Islet of Langerhans (tissue), 1 donor: Measurements from ENCODE around the gene PTK7.
"Not testable (repeated sequence)": the region's sequence is repeated elsewhere in the genome, so short reads cannot be mapped to it uniquely, and the experiment has no call there.

ENCODE experiments used
- FAIRE-seq: peaks from one replicate; lab custom pipeline; 2011; peaks lifted over from hg19 to GRCh38; lab: Jason Lieb, UNC

The PTK7 gene

DNA sequence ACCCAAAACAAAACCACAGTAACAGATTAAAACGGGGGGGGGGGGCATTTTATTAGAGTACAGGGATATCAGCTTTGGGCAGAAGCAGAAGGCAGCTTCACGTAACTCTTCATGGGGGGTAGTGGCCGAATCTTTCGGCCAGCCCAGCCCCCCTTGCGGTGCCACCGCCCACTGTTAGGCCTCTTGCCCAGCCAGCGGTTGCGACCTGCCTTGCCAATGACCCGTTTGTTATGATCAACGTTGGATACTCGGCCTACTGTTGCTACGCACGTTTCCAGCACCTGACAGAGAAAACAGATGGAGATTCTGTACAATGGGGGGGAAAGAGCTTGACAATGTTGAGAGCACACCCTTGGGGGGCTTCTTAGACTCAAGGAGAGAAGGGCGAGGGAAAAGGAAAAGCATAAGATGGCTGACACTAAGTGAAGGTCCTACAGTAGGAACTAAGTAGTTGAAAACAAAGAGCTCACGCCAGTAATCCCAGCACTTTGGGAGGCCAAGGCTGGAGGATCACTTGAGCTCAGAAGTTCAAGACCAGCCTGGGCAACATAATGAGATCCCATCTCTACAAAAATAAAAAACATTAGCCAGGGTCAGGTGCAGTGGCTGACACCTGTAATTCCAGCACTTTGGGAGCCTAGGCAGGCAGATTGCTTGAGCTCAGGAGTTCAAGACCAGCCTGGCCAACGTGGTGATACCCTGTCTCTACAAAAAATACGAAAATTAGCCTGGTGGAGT lies 21.7 kb upstream of the PTK7 start:
- no peak for FAIRE-seq

DNA sequence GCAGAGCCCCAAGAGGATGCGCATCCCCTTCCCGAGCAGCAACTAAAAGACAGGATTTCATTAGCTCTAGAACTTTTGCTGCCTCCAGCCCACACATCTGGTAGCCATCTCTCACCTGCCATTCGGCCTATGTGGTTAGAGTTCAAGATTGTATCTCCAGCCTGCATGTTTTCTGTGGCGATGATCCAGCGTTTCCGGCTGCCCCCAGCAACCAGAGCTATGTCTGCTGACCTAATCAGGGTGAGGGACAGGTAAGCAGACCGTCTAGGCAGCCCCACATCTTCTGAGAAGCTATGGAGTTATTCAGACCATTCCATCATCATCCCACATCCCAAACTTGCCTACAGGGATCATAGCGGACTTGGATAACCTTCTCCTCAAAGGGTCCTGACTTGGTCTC lies 20.1 kb upstream of the PTK7 start:
- FAIRE-seq: no peak

DNA sequence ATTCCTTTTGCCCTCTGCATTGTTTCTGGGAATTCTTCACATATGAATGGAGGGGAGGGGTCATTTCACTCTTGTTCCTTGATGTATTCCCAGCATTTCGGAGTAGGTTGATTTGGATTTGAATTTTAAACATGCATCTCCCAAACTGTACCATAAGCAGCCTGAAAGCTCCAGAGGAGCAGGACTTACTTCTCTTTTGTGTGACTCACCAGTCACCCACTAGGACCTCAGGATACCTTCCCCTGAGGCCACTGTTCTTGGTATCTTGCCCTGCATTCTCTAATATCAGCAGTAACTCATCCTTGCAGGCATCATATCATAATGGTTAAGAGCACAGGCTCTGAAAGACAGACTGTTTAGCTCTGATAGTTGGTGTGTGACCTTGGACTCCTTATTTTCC lies 17.6 kb upstream of the PTK7 start:
- FAIRE-seq: no peak

DNA sequence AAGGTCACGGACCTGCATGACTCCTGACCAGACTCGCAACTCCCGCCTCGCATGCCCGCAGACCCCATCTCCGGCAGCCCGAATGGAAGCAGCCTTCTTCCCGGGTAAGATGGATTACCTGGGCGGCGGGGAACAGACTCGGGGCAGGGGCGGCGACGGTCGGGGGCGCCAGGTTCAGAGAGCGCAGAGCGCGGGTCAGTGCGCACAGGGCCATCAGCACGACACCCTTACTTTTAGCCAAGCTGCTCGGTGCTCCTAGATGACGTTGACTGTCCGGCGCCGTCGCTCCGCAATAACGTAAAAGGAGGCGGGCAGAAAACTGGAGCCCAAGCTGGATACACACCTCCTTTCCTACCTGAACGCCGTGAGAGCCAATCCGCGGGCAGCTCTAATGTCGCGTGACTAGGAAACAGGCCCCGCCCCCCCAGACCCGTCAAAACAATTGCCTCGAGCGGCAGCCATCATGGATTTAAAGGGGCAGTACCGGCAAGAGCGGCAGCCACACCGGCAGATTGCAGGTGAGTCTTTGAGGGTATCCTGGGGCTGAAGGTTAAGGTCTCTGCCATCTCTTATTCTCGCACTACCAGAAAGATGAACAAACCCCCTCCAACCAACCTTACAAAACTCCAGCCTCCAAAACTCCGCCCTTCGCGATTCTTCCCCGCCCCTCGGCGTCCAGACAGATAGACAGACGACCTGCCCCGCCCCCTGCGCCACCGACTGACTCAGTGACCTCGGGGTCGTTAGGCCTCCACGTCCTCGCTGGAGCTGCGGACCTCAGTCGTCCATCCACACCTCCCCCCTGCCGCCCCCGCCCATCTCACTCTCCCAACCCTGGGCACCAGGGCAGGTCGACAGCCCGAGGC lies 16.7 kb upstream of the PTK7 start, which contains the start of the genes KLC4 and MRPL2:
Gene KLC4 (plus strand): TSS at position 464 of the 866 bp plus-strand sequence. CDS start 1,705 bp downstream, outside the sequence.
Gene MRPL2 (minus strand): TSS at position 267 of the 866 bp plus-strand sequence. CDS start 53 bp downstream, at position 214.
- peak; percentile 61 for FAIRE-seq

DNA sequence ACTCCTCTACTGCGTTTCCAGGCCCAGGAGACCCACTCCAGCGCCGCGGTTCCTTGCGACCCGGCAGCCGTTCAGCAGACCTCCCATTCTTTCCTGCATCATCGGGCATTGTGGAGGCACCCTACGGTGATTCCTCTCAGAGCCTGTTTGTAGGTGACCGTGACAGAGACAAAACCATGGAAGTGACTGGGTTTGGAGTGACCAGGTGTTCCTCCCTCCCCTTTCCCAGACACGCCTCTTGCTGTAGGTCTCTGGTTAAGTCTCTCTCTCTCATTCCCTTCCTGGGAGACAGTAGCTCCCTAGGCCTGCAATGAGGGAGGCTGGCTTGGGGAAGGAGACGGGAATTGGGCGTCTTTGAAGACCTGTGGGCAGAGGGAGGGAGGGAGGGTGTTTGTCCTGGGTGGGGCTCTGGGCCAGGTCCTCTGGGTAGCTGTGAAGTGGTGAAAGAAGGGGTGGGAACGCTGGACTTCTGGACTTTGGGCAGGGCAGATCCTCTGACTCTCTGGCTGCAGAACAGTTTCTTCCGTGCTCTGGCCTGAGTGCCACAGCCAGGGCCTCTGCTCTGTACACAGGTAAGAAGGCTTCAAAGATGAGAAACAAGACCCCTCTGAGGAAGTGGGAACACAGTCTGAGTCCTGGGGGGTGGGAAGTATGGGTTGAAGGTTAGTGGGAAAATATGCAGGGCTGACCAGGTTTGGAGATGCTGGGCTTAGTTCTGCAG lies 15.9 kb upstream of the PTK7 start:
- no peak for FAIRE-seq

DNA sequence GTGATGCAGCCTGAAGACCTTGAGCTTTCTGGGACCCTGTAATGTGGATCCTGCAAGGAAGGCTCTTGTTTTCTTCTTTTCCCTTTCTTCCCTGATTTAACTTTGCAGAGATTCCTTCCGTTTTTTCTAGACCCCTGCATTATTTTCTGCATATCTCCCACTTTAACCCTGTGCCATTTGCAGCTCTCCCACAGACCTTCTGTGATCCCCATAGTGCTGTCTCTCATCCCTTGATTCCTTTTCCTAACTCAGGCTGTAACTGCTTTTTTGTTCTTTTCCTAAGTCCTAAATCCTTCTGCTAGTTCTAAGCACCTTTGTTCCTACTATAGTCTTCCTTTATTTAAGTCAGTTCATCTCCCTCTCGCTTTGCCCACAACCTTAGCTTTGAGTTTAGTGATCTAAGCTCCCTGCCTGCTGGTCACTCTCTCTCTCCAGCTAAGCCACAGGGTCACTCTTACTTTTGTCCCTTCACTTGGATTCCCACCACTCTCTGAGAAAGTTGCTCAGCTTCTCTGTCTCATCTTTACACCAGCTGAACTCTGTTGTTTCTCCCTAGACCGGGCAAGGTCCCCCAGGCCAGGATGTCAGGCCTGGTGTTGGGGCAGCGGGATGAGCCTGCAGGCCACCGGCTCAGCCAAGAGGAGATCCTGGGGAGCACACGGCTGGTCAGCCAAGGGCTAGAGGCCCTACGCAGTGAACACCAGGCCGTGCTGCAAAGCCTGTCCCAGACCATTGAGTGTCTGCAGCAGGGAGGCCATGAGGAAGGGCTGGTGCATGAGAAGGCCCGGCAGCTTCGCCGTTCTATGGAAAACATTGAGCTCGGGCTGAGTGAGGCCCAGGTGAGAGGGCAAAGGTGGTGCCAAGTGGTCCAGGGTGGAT lies 15.1 kb upstream of the PTK7 start:
- FAIRE-seq: no peak

DNA sequence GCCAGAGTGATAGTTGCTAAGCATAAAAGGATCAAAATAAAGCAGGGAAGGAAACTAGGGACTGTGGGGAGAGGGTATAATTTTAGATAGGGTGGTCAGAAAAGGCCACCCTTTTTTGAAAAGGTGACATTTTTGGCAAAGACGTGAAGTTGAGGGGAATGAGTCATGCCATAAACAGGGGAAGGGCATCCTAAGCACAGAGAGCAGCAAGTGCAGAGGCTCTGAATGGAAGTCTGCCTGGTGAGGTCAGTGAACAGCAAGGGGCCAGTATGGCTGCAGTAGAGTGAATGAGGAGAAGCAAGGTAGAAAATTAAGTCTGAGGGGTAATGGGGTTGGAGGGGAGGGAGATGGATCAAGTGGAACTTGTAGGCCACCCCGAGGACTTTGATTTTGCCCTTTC lies 14.3 kb upstream of the PTK7 start:
- no peak for FAIRE-seq

DNA sequence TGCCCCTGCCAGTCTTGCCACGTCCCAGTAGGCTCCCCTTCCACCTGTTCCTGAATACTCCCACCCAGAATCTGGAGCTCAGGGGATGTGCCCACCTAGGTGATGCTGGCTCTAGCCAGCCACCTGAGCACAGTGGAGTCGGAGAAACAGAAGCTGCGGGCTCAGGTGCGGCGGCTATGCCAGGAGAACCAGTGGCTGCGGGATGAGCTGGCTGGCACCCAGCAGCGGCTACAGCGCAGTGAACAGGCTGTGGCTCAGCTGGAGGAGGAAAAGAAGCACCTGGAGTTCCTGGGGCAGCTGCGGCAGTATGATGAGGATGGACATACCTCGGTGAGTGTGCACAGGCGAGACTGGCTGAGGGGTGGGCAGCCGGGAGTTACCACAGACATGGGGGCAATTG lies 13.3 kb upstream of the PTK7 start:
- no peak for FAIRE-seq

DNA sequence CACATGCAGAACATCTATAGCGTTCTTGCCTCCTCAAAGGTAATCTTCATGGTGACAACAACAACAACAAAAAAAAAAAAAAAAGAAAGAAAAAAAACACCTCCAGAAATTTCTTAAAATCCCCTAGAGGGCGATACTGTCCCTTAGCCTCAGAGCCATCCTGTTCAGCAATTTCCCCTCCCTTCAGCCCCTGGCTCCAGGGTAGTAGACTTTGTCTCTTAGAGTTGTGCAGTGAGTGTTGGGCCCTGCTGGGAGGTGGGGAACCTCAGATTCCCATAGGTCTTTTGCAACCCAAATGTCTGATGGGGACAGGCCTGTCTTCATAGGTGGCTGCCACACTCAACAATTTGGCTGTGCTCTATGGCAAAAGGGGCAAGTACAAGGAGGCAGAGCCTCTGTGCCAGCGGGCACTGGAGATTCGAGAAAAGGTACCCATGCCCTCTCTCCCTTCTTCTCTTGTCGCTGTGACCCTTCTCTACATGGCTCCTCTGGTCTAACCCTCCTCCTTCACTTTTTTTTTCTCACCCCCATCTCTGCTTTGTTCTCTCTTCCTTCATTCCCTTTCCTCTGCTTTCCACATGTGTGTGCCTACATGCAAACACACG lies 6.0 kb upstream of the PTK7 start:
- FAIRE-seq: no peak

DNA sequence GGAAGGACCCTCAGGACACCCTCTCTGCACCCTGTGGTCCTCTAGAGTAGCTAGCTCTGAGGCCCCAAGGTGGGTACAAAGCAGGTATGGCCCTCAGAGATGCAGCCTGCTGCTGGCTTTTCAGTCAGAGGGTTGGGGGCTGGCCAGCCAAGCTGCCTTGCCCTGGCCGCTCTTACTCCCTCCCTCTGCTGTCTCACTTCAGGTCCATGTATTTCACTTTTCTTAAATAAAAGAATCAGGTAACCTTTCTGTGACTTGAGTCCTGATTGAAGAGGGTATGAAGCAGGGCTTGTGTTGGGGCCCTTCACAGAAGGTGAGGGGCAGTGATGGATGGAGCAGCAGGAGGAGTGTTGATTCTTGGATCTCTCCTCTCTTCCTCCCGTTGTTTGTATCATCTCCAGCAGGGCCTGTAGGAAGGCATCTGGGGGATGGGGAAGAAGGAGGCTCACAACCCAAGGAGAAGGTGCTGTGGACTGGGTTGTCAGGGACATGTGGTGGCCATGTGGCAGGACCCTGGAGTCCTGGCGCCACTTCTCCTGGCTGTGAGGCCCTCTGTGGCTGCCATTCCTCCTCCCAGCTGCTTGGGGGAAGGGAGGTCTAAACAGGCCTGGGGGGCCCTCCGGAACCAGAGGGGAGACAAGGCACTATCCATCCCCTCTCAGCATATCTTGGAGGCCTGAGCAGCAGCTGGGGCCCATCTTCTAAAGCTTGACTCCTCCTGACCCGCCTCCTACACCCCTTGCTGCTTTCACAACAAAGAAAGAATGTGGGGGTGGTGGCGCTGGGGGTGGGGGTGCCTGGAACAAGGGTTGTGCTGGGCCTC lies 1.1 kb upstream of the PTK7 start:
- FAIRE-seq: no peak

DNA sequence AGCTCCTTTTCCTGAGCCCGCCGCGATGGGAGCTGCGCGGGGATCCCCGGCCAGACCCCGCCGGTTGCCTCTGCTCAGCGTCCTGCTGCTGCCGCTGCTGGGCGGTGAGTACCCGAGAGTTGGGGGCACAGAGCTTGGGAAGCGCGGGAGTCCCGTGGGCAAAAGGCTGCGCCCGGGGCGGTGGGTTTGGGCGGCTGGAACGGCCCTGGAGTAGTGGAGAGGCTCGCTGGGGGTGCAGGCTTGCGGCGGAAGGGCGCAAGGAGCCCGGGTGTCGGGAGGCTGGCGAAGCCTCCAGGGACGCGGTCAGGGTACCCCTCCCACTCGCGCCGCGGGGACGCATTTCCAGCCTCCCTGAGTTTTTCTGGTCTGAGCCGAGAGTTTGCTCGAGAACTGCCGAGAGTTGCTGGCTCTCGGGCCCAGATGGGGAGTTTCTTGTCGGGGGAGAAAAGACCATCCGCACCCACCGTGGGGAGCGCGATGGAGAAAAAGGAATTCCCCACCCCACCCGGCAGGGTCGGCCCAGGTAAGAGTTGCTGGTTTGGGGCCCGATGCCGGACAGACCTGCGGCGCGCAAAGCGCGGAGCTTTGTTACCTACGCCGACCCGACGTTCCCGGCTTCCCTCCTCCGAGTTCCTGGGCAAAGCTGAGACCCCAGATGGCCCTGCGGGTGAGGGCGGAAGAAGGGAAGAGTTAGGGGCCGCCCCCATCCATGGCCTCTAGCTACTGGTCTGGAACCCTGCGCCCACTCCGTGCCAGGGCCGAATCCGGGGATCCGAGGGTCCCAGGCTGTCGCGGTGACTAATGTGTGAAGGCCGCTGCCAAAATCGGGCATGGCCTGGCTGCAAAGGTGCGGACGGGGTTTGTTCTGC lies 584 bp downstream of the PTK7 start:
- no peak for FAIRE-seq

DNA sequence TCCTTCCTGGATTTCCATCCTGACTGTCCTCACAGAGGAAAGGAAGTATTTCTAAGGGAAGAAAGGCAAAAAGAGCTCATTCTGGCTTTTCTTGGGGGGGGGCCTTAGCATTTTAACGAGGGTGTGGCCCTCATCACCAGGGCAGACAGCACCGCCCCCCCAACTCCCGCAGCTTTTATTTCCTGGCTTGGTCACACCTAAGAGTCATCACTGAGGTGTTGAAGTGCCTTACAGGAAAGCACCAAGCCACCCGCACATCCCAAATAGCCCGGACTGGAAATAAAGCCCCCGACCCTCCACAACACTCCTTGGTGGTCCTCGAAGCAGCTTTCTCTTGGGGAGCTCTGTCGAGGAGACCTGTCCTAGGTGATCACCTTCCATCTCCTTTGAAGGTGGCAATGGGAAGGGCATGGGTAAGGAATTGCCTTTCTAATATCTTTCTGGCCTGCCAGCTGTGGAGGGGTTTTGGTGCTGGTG lies 1.3 kb downstream of the PTK7 start:
- no peak for FAIRE-seq

DNA sequence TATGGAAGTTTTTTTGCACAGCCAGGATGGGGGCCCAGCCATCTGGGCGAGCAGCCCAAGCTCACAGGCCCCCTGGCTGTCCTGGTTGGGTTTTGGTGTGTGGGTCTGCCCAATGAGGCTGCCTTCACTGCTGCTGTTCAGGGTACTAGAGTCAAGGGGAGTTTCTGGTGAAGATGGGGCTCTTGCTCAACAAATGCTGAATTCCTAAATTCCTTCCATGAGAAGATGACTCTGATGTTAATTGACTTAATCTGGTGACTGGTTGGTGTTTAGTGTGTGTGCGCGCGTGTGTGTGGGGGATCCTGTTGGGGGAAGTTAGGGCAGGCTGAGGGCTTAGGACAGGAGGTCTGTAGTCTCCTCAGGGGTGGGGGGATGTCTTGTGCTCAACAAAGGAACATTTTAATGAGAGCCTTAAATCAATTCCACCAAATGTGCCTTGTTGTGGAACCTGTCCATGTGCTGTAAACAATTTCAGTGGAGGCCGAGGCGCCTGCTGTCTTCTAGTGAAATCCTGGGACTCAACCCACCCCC lies 1.9 kb downstream of the PTK7 start:
- no peak for FAIRE-seq

DNA sequence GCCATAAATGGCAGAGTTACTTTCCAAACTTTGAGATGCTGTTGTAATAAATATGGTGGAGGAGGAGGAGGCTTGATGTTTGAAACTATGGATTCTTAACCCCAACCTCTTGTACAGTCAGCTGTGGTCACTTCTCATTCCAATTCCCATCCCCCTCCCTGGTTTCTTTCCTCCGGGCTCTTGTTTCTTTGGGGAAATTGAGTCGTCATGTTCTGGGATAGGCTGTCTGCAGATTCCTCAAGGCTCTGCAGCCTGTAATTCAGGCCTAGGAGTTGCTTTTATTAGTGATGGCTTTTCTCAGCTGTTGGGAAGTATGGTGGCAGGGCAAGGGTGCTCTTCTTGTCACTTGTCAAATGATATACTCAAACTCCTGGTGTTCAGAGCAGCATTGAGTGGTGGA lies 2.6 kb downstream of the PTK7 start:
- no peak for FAIRE-seq

DNA sequence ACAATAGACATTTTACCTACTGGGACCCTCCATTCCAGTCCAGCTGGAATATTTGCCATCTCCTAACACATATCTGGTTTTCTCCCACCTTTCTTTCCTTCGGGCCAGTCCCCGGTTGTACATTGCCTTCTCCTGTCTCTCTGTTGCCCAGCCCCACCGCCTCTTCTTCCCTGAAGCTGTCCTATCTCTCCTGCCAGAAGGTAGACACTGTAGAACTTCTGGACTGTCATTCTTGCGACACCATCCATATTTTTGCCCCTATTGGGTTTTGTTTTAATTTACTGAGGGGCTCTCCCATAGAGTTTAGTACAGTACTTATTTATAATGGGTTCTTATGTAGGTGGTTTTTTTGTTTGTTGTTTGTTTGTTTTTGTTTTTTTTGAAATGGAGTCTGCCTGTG lies 4.9 kb downstream of the PTK7 start:
- no peak for FAIRE-seq

DNA sequence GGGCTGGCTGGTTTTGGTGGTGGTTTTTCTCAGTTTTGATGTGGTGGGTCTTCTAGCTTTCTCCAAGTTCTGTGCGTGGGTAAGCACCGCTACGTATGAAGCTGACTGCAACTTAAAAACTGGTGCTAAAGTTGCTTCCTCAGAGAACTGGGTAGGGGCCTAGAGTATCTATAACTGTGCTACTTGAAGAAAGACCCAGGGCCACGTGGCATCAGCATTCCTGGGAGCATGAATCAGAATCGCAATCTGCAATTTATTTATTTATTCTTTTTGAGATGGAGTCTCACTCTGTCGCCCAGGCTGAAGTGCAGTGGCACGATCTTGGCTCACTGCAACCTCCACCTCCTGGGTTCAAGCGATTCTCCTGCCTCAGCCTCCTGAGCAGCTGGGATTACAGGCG lies 5.8 kb downstream of the PTK7 start:
- not testable (repeated sequence) for FAIRE-seq

DNA sequence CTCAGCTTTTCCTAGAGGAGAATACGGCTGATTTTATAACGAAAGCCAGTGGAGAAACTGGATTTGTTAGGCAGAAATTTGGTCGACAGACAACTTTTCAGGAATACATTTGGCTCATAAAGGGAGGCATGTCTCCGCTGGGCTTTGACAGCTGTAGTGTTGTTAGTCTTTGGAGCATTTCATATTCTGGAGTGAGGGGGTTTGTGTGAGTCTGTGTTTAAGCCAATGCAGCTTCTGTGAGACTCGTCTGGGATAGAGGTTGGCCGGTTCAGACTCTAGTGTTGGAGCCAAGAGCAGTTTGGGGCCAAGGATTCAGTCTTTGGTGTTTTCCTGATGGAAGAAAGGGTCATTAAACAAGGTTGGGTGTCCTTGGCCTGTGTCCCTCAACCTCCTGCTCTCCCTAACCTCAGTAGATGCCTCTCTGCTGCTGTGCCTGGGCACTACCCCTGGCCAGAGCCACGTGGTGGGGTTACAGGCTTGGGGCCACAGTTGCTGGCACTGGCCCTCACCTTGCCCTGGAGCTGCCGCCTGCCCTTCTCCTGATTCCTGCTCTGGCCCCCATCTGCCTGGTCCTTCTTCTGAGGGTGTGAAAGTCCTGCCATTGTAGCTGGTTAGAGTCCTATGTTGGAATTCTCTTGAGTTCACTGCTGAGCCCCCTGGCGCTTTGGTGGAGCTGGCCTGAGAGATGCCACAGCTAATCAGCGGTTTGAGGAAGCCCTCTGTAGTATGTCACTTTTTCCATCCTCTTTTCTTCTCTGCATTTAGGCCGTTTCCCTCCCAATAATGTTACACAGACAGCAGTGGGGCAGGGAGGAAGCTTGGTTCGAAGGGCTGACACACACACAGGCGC lies 6.9 kb downstream of the PTK7 start:
- FAIRE-seq: no peak

DNA sequence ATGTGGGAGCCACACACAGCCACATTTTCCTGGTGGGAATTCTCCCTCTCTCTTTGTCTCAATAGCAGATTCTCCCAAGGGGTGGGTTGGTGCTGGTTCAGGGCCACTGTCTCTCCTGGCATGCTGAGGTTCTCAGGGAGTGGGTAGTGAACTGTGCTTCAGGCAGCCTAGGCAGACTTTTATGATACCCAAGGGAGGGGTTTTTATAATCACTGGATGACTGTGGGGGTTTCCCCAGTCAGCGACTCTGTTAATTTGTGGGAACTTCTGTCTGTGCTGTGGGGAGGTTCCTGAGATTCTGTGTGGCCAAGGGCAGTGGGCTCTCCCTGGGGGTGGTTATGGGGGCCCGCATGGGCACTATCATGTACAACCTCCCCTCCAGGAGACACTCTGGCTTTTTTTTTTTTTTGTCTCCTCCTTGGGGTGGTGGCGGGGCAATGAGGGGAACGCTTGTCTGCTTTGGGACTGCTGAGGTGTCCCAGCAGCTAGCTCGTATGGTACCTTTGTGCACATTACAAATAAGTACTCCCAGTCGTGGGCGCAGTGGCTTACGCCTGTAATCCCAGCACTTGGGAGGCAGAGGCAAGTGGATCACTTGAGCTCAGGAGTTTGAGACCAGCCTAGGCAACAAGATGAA lies 10.0 kb downstream of the PTK7 start:
- FAIRE-seq: no peak
